Left lobe of liver (tissue), 2 donors: ENCODE results near the gene HDAC10. TPM values are rescaled to one million over a fixed set of nuclear protein-coding genes. Genes with fewer than 3 reads are reported as not detected.

ENCODE experiments used
- ATAC-seq: fragments of 200-7000 bp; cut with Tn5 transposase; one replicate; pipeline ENCODE4 v1.9.1; 2020; ENCODE audit warnings: mild to moderate bottlenecking, moderate library complexity
- DNase-seq: peaks from one replicate; pipeline ENCODE4 v3.0.0-alpha.2; 2020; ENCODE audit warnings: low spot score
- total RNA-seq: library from RNA; stranded (reverse); gene quantifications from one replicate; pipeline ENCODE4 v1.2.1, GENCODE V29; 2021
- donor health status: DM: no; HTN: no; CAD: no; lungs with moderate emphysema.
- donor health status: DM: no; HTN: yes; CAD: no.

Gene HDAC10
- total RNA-seq, 1 donor from 2014 or later, result 33.3 TPM

- DNase-seq (peak; percentile 95), ATAC-seq (peak; percentile 83)
These were observed 6.4 kb downstream of the HDAC10 start, which contains the start of gene TUBGCP6 for GRCh38 chr22:50244420-50245213. Gene TUBGCP6 (minus strand): TSS chr22:50245023. CDS start chr22:50244459, 564 bp downstream.

- ATAC-seq (peak; percentile 47), DNase-seq (no peak)
These were observed 7.2 kb downstream of the HDAC10 start for GRCh38 chr22:50243685-50244419.

DNA sequence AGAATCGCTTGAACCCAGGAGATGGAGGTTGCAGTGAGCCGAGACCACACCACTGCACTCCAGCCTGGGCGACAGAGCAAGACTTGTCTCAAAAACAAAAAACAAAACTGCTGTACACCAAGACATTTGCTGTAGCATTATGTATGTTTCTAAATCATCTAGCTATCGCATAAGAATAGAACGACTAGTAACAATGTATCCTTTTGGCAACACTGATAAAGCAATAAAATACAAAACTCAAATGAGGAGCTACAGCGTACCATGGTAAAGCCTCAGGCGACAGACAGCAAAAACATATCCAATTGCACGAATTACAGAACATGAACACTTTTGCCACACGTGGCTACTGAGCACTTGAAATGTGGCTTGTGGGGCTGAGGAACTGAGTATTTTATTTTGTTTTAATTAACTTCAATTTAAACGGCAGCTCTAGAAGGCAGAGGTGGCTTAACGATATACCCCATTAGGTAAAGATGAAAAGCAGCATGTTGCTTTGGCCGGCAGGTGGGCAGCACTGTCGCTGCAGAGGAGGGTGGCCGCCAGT is 8.6 kb downstream of the HDAC10 start:
- ATAC-seq (no peak), DNase-seq (no peak)

DNA sequence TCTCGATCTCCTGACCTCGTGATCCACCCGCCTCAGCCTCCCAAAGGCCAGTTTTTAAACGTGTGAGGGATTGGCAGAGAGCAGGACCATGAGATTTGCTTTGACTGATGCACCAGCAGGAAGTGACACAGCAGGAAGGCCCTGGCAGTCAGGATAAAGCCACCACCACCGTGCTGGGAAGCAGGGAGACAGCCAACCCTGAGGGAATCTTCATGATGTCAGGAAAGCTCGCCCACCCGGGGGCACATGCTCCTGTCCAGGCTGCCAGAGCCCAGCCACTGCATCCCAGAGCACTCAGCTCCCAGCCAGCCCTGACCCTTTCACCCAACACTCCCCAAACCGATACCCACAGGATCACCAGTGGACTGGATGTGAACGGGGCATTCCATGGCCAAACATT is 12.3 kb downstream of the HDAC10 start:
- DNase-seq (no peak), ATAC-seq (no peak)

DNA sequence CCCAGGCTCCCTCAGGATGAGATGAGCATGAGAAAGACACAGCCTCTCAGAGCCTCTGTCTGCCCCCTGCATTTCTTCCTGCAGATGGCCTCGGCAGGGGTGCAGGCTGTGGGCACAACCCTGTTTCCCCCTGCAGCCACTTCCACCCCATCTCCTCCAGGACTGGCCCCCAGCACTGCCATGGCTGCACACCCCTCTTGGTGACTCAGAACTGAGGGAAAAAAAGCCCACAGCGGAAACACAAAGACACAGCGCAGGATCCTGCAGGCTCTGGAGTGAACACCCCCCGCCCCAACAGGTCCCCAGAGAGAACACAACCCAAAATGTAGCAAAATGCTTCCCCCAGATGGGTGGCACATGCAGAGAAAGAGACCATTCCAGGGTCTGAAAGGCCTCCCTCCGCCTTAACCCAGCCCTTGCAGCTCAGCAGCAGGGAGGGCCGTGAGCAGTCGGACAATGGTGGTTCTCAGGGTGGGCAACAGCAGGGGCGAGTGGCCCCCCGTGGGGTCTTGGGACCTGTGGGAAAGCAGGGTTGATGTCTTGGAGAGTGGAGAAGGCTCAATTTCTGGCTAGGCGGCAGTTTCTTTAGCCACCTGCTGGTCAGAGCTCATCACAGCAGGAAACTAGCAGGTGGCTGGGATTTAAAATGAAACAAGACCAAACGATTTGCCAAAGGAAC is 14.2 kb downstream of the HDAC10 start:
- DNase-seq (no peak), ATAC-seq (peak; percentile 60)

GRCh38 chr22:50233223-50233622 is 17.8 kb downstream of the HDAC10 start:
- DNase-seq (no peak), ATAC-seq (no peak)

DNA sequence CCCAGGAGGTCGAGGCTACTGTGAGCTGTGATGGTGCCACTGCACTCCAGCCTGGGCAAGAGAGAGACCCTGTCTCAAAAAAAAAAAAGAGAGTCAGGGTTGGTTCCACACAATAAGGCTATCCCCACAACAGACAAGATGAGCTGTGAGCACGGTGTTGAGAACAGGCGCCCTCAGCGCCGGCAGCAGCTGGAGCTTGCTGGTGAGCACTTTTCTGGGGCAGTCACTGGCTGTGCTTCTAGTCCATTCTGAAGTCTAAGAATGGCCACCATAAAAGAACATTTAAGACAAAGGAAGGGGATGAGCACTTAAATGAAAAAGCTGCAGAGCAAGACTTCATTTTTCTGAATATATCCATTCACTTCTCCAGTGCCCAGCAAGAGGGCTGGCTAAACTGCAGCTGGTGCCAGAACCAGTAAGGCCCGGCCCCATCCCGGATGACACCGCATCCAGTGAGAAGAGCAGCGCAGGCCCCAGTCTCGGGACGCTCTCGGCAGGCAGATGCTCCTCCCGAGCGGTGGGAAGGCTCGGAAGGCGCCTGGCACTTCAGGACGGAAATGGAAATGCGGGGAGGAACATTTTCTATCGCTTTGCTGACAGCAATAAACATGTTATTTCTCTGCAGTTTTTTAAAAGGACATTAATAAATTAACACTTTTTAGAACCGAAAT is 18.4 kb downstream of the HDAC10 start:
- no peak for DNase-seq

GRCh38 chr22:50229370-50229769 is 21.7 kb downstream of the HDAC10 start:
- ATAC-seq (no peak), DNase-seq (no peak)

More for the DNA sequence above, 18.4 kb downstream of the HDAC10 start:
- ATAC-seq, result no peak

DNA sequence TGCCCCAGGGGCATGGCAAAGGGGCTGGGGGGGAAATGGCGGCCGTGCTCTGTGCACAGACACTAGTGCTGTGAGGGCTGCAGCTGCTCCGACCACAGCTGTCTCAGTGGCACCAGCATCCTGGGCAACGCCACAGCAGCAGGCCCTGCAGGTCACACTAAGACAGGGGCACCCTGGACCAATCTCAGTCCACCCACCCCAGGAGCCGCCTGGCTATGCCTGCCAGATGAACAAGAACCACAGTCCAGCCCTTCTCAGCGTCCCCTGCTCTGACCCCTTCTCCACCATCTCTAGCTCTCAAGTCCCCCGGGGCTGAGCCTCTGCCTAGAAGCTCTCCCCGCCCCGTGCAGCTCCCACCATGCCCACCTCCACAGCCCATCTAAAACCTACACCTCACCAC is 22.7 kb downstream of the HDAC10 start:
- no peak for ATAC-seq
- DNase-seq, result no peak

- ATAC-seq (no peak), DNase-seq (no peak)
These were observed 23.4 kb downstream of the HDAC10 start for GRCh38 chr22:50227579-50228215.

GRCh38 chr22:50226875-50227165 is 24.2 kb downstream of the HDAC10 start:
- DNase-seq (no peak), ATAC-seq (no peak)

GRCh38 chr22:50226063-50226874 is 24.8 kb downstream of the HDAC10 start:
- ATAC-seq, result no peak
- DNase-seq, result no peak

DNA sequence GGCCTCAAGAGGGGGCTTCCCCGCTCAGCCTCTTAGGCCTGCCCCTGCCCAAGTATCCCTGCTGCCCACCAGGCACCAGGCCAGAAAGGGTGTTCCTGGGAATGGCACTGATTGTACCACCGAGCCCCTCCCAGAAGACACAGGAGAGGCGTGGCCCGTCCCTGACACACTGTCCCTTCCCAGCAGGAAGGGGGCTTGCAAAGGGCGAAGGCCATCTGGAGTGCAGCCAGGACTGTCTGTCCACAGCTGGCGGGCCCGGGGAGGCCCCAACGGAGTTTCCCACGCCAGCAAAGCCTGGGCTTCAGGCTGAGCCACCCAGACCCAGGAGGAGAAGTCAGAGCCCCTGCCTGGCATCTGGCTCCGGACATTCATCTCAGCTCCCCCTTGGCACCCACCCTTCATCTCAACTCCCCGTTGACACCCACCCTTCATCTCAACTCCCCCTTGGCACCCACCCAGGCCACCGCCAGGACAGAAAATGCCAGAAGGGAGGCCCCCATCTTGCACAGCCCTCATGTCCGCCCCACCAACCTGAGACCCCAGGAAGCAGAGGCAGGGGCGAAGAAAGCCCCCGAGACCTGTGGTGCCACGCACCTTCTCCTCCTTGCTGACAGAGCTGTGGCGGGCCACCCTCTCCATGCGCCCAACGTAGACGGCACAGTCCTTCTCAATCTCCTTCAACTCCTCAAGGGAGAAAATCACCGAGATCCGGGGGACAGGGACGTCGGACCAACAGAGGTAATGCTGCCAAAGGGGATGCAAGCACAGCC is 25.7 kb downstream of the HDAC10 start:
- DNase-seq (no peak), ATAC-seq (no peak)

GRCh38 chr22:50224071-50224470 is 27.0 kb downstream of the HDAC10 start:
- ATAC-seq (no peak), DNase-seq (no peak)

- no peak for DNase-seq
- no peak for ATAC-seq
These were observed 28.6 kb downstream of the HDAC10 start for GRCh38 chr22:50222508-50222907.

GRCh38 chr22:50221410-50222300 is 29.4 kb downstream of the HDAC10 start:
- no peak for ATAC-seq
- DNase-seq, result no peak

DNA sequence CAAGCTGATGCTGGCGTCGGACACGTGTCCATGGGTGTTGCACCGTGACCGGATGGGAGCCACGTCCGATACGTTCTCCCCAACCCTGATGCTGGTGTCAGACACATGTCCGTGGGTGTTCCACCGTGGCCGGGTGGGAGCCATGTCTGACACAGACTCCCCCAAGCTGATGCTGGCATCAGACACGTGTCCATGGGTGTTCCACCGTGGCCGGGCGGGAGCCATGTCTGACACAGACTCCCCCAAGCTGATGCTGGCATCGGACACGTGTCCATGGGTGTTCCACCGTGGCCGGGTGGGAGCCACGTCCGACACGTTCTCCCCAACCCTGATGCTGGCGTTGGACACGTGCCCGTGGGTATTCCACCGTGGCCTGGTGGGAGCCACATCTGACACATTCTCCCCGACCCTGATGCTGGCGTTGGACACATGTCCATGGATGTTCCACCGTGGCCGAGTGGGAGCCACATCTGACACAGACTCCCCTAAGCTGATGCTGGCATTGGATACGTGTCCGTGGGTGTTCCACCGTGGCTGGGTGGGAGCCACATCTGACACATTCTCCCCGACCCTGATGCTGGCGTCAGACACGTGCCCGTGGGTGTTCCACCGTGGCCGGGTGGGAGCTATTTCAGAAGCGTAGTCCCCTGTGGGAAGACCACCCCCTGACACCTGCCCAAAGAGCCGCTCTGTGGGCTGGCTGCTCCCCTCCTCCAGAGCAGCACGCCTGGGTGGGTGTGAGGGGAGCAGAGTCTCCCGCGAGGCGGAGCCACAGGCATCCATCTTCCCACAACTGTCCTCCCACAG is 30.3 kb downstream of the HDAC10 start:
- ATAC-seq, result no peak
- no peak for DNase-seq
